GM12891 (cell line): ENCODE results near the gene TMCC1.

Experiments used
- POLR2A ChIP-seq: IDR thresholded peaks from 2 replicates; pipeline ENCODE4 v1.6.1; 2011; ENCODE audit warnings: low read depth, low read length, control low read depth
- POLR2AphosphoS5 ChIP-seq: IDR thresholded peaks from 2 replicates; pipeline ENCODE4 v1.6.1; 2011; ENCODE audit warnings: low read depth, low read length, control low read depth
- POU2F2 ChIP-seq: IDR thresholded peaks from 2 replicates; pipeline ENCODE4 v1.6.1; 2011; ENCODE audit warnings: low read depth, mild to moderate bottlenecking, control low read depth, low read length, moderate library complexity
- SPI1 ChIP-seq: IDR thresholded peaks from 2 replicates; pipeline ENCODE4 v1.6.1; 2011; ENCODE audit warnings: low read depth, low read length, control low read depth
- TAF1 ChIP-seq: IDR thresholded peaks from 2 replicates; pipeline ENCODE4 v1.6.1; 2011; ENCODE audit warnings: low read depth, low read length, control low read depth

GRCh38 chr3:129718201-129718600 is 175.3 kb downstream of the TMCC1 start:
- TF ChIP-seq POLR2A (no peak), POLR2AphosphoS5 (no peak), POU2F2 (no peak), SPI1 (no peak), TAF1 (no peak)
